Gastroesophageal sphincter (tissue), 3 donors: ENCODE results near the gene IL34.

Source experiments
- EP300 ChIP-seq: sonication (generic); formaldehyde crosslinking; IDR thresholded peaks from one replicate; pipeline ENCODE4 v1.6.1; 2017; ENCODE audit warnings: antibody characterized with exemption, mild to moderate bottlenecking
- POLR2AphosphoS5 ChIP-seq: sonication (generic); formaldehyde crosslinking; IDR thresholded peaks from one replicate; pipeline ENCODE4 v1.6.1; 2017; ENCODE audit warnings: antibody characterized with exemption
- TF ChIP-seq, protein P1 (sequence below), 4 experiments: fragments of 200-600 bp in 2 of 4; fragments of 450-650 bp in 2 of 4; sonication (generic) in 1 of 4; IDR thresholded peaks; one replicate each; pipeline ENCODE4 v1.5.1; 2017 to 2019; ENCODE audit warnings: antibody characterized with exemption in 4 of 4, mild to moderate bottlenecking in 2 of 4, moderate library complexity in 2 of 4

DNA sequence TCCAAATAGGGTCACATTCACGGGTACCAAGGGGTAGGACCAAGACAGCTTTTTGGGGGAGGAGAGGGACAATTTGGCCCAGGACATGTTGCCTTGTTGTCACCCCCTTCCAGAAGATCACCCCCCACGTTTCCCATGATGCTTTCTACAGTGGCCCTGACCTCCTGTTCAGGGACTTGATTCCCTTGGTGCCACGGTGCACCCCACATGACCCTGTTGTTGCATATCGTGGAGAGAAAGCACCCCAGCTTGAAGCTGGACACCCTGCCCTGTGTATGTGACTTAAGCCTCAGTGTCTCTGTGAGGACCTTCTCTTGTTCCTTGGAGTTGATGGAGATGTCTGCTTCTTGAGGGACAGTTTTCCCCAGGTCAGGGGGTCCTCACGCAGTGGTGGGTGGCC lies 12.6 kb downstream of the IL34 start:
- TF ChIP-seq, protein P1, sequence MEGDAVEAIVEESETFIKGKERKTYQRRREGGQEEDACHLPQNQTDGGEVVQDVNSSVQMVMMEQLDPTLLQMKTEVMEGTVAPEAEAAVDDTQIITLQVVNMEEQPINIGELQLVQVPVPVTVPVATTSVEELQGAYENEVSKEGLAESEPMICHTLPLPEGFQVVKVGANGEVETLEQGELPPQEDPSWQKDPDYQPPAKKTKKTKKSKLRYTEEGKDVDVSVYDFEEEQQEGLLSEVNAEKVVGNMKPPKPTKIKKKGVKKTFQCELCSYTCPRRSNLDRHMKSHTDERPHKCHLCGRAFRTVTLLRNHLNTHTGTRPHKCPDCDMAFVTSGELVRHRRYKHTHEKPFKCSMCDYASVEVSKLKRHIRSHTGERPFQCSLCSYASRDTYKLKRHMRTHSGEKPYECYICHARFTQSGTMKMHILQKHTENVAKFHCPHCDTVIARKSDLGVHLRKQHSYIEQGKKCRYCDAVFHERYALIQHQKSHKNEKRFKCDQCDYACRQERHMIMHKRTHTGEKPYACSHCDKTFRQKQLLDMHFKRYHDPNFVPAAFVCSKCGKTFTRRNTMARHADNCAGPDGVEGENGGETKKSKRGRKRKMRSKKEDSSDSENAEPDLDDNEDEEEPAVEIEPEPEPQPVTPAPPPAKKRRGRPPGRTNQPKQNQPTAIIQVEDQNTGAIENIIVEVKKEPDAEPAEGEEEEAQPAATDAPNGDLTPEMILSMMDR (IDR thresholded peaks at IDR 0.05) = no peak
- TF ChIP-seq POLR2AphosphoS5 (no peak), EP300 (no peak)
